SU-DHL-6 (cell line): Measurements from ENCODE around the gene NCAPD3.

Experiments
- EZH2phosphoT487 ChIP-seq: fragments of 200-600 bp; sonication (generic), shearing (Covaris generic); conservative IDR thresholded peaks from 2 replicates; pipeline ENCODE4 v1.6.1; 2018; ENCODE audit warnings: mild to moderate bottlenecking, antibody characterized with exemption, low read length, moderate library complexity, mixed read lengths
- TF ChIP-seq, protein P1 (sequence below): fragments of 200-600 bp; sonication (generic); IDR thresholded peaks from one replicate; pipeline ENCODE4 v1.5.1; 2017; ENCODE audit warnings: antibody characterized with exemption, mild to moderate bottlenecking, low read length, moderate library complexity; ENCODE audit not compliant: insufficient read depth, poor library complexity, severe bottlenecking

DNA sequence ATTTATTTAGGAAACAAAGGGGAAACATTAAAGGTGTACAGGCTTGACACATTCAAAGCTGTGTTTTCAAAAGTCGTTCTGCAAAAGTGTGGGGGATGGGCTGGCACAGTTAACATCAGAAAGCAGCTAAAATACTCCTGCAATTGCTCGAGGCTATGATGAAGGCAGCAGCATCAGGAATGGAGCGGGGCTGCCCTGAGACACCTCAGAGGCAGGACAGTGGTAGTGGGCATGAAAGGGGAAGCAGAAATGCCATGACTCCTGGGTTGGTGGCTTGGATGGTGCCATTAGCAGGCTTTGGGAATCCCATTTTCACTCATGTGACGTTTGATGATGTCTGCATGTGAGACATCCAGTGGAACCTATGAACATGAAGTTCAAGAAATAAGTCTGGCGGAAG lies 646 bp downstream of the NCAPD3 start:
- TF ChIP-seq, protein P1, sequence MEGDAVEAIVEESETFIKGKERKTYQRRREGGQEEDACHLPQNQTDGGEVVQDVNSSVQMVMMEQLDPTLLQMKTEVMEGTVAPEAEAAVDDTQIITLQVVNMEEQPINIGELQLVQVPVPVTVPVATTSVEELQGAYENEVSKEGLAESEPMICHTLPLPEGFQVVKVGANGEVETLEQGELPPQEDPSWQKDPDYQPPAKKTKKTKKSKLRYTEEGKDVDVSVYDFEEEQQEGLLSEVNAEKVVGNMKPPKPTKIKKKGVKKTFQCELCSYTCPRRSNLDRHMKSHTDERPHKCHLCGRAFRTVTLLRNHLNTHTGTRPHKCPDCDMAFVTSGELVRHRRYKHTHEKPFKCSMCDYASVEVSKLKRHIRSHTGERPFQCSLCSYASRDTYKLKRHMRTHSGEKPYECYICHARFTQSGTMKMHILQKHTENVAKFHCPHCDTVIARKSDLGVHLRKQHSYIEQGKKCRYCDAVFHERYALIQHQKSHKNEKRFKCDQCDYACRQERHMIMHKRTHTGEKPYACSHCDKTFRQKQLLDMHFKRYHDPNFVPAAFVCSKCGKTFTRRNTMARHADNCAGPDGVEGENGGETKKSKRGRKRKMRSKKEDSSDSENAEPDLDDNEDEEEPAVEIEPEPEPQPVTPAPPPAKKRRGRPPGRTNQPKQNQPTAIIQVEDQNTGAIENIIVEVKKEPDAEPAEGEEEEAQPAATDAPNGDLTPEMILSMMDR = no peak
- TF ChIP-seq EZH2phosphoT487 = no peak
